HUES64 (cell line): ENCODE data around the gene ADAMTS17.

Experiments used
- H3K27ac ChIP-seq: 2 replicates; pipeline ENCODE4 v1.7.0; 2013; ENCODE audit warnings: low read depth, low read length, inconsistent platforms
- H3K27me3 ChIP-seq: 2 replicates; pipeline ENCODE4 v1.6.1; 2013; ENCODE audit warnings: mild to moderate bottlenecking, low read length; ENCODE audit not compliant: insufficient read depth
- H3K36me3 ChIP-seq: 2 replicates; pipeline ENCODE4 v1.6.1; 2013; ENCODE audit warnings: mild to moderate bottlenecking, low read length; ENCODE audit not compliant: insufficient read depth
- H3K4me1 ChIP-seq: 2 replicates; pipeline ENCODE4 v1.6.1; 2013; ENCODE audit warnings: mild to moderate bottlenecking, low read length, moderate library complexity; ENCODE audit not compliant: insufficient read depth
- H3K4me3 ChIP-seq: 2 replicates; pipeline ENCODE4 v1.5.1; 2013; ENCODE audit warnings: mild to moderate bottlenecking, low read length, moderate library complexity
- H3K9ac ChIP-seq: 2 replicates; pipeline ENCODE4 v1.6.1; 2013; ENCODE audit warnings: mild to moderate bottlenecking, low read depth, low read length
- H3K9me3 ChIP-seq: 2 replicates; pipeline ENCODE4 v1.6.1; 2013; ENCODE audit warnings: low read depth, low read length; ENCODE audit not compliant: insufficient read depth
- WGBS: fragments of 150-250, 120-280 bp; methylation state at CpG from one replicate; pipeline ENCODE4 v1.1.7; 2013; ENCODE audit warnings: missing lambda C conversion rate; 5-methylcytosine and 5-hydroxymethylcytosine counted together

Gene ADAMTS17

DNA sequence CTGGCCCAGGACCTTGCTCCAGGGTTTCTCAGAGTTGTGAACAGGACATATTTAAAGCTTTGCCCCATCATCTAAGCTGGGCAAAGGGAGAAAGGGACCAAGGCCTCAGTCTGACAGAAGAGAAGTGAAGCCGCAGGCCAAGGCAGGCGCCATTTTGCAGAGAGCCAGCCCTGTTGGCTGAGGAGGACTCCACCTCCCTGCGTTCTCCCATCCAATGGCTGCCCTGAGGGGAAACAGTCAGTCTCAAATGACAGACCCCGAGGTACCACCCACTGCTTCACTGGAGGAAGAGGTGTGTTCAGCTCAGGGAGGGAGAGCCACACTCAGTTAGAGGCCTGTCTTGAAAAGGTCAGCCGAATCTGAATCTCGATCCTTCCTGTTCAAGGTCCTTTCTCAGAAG, 86.1 kb downstream of the ADAMTS17 start:
- Histone ChIP-seq H3K9ac (no peak overlapping the region), H3K36me3 (no peaks in the 10 kb centered on the region), H3K27ac (no peak overlapping the region), H3K9me3 (no peaks in the 10 kb centered on the region; the same call in 1 of the 2 replicates), H3K27me3 (no peaks in the 10 kb centered on the region), H3K4me1 (no peaks in the 10 kb centered on the region), H3K4me3 (no peak overlapping the region)
- WGBS = 93% methylated on average over 6 of the region's 6 CpGs

DNA sequence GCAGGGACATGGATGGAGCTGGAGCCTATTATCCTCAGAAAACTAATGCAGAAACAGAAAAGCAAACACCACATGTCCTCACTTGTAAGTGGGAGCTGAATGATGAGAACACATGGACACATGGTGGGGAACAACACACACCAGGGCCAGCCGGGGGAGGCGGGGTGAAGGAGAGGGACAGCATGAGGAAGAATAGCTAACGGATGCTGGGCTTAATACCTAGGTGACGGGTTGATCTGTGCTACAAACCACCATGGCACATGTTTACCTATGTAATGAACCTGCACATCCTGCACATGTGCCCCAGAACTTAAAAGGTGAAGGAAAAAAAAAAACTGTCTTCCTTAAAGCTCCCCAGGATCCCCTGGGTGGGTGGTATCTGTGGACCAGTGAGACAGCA, 87.1 kb downstream of the ADAMTS17 start:
- no peaks in the 10 kb centered on the region for H3K36me3 ChIP-seq
- no peak overlapping the region for H3K9ac ChIP-seq
- no peak overlapping the region for H3K27ac ChIP-seq
- no peak overlapping the region for H3K4me3 ChIP-seq
- no peaks in the 10 kb centered on the region; the same call in 1 of the 2 replicates for H3K9me3 ChIP-seq
- no peaks in the 10 kb centered on the region for H3K4me1 ChIP-seq
- 90% methylated on average over 4 of the region's 4 CpGs for WGBS
- no peaks in the 10 kb centered on the region for H3K27me3 ChIP-seq

DNA sequence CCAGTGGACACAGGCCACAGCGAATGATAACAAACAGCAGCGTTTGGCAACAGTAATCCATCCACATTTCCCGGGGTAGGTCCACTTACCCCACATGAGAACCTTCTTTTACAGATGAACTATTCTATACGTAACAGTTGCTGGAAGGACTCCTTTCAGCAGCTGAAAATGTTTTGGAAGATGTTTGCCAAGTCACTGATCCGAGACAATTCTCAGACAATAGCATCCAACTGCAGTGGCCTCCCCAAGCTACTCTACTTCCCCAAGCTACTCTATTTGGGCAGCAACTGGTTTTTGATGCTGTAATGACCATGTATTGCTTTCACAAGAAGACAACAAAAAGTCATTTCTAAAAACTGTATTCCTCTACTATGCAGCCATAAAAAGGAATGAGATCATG, 87.5 kb downstream of the ADAMTS17 start:
- Histone ChIP-seq H3K9me3 (no peaks in the 10 kb centered on the region; the same call in 1 of the 2 replicates), H3K27me3 (no peaks in the 10 kb centered on the region), H3K9ac (no peak overlapping the region), H3K4me1 (no peaks in the 10 kb centered on the region), H3K27ac (no peak overlapping the region), H3K4me3 (no peak overlapping the region), H3K36me3 (no peaks in the 10 kb centered on the region)
- WGBS = 85% methylated on average over 5 of the region's 5 CpGs

GRCh38 chr15:100253640-100254039, 88.1 kb downstream of the ADAMTS17 start:
- Histone ChIP-seq H3K9ac (no peak overlapping the region), H3K36me3 (no peaks in the 10 kb centered on the region), H3K9me3 (no peaks in the 10 kb centered on the region; the same call in 1 of the 2 replicates), H3K4me3 (no peak overlapping the region), H3K27me3 (no peaks in the 10 kb centered on the region), H3K4me1 (no peaks in the 10 kb centered on the region), H3K27ac (no peak overlapping the region)
- WGBS = 97% methylated on average over 1 of the region's 1 CpG

- Histone ChIP-seq H3K9me3 (no peaks in the 10 kb centered on the region), H3K4me1 (no peaks in the 10 kb centered on the region), H3K27me3 (no peaks in the 10 kb centered on the region), H3K36me3 (no peaks in the 10 kb centered on the region), H3K9ac (no peak overlapping the region), H3K4me3 (no peak overlapping the region), H3K27ac (no peak overlapping the region)
- 93% methylated on average over 9 of the region's 9 CpGs for WGBS
These were observed 88.9 kb downstream of the ADAMTS17 start for GRCh38 chr15:100252779-100253417.

DNA sequence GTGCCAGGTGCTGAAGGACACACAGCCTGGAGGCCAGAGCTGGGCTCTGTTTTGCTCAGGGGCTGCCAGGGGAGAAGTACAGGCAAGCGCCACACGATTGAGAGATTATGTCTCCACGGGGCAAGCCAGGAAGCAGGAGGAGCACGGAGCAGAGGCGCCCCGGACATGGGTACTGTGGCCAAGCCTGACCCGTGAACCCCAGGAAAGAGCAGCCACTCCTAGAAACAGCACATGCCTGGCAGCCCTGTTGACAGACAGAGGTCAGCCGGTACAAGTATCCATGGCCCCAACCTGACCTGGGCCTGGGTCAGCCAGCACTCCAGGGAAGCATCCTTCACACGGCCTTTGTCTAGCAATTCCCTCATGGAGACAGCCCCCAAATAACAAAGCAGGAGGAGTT, 89.4 kb downstream of the ADAMTS17 start:
- H3K36me3 ChIP-seq = no peaks in the 10 kb centered on the region
- H3K4me1 ChIP-seq = no peaks in the 10 kb centered on the region
- H3K27me3 ChIP-seq = no peaks in the 10 kb centered on the region
- H3K4me3 ChIP-seq = no peak overlapping the region
- H3K27ac ChIP-seq = no peak overlapping the region
- no peaks in the 10 kb centered on the region for H3K9me3 ChIP-seq
- WGBS = 96% methylated on average over 9 of the region's 9 CpGs
- no peak overlapping the region for H3K9ac ChIP-seq

- 95% methylated on average over 10 of the region's 10 CpGs for WGBS
- no peaks in the 10 kb centered on the region for H3K27me3 ChIP-seq
- no peaks in the 10 kb centered on the region for H3K36me3 ChIP-seq
- no peaks in the 10 kb centered on the region for H3K9me3 ChIP-seq
- H3K27ac ChIP-seq = no peak overlapping the region
- no peak overlapping the region for H3K4me3 ChIP-seq
- H3K9ac ChIP-seq = no peak overlapping the region
- no peaks in the 10 kb centered on the region for H3K4me1 ChIP-seq
These were observed 91.5 kb downstream of the ADAMTS17 start for GRCh38 chr15:100250176-100250800.

DNA sequence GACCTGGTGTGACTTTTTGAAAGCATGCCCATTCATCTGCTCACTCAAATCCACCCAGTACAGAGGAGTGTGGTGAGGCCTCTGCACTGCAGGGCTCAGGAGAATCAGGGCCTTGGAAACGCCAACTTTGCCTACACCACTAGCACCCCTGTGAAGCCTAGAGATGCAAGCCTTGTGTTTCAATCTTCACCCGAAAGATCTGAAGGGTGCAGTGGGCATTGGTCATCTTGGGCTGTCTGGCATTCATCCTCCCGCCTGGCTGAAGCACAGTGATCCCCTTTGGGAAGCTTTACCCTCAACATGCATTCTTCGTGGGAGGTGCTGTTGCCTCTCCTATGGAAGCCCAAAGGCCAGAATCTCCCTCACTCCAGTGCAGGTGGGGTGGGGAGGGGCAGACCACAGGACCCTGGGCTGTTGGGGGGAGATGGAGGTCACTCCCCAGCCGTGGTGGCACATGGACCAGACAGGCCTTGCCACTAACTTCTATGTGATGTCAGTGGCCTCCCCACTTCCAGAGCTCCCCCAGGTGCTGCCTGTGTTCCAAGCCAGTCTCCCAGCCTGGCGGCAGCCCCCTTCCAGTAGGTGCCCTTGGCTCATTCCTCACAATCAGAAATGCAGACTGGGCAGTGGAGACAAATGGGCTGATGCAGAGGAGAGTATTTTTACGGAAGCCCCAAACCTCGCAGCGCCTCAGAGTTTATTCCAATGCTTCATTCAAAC, 92.5 kb downstream of the ADAMTS17 start:
- H3K9me3 ChIP-seq = no peaks in the 10 kb centered on the region
- 91% methylated on average over 9 of the region's 9 CpGs for WGBS
- H3K9ac ChIP-seq = no peak overlapping the region
- H3K27ac ChIP-seq = no peak overlapping the region
- no peaks in the 10 kb centered on the region for H3K27me3 ChIP-seq
- no peaks in the 10 kb centered on the region for H3K4me1 ChIP-seq
- H3K36me3 ChIP-seq = no peaks in the 10 kb centered on the region
- no peak overlapping the region for H3K4me3 ChIP-seq

- H3K27ac ChIP-seq = no peak overlapping the region
- H3K36me3 ChIP-seq = no peaks in the 10 kb centered on the region
- H3K9ac ChIP-seq = no peak overlapping the region
- H3K4me1 ChIP-seq = no peaks in the 10 kb centered on the region
- no peaks in the 10 kb centered on the region for H3K27me3 ChIP-seq
- no peaks in the 10 kb centered on the region for H3K9me3 ChIP-seq
- H3K4me3 ChIP-seq = no peak overlapping the region
- 94% methylated on average over 5 of the region's 5 CpGs for WGBS
These were observed 93.5 kb downstream of the ADAMTS17 start for GRCh38 chr15:100248236-100248635.

DNA sequence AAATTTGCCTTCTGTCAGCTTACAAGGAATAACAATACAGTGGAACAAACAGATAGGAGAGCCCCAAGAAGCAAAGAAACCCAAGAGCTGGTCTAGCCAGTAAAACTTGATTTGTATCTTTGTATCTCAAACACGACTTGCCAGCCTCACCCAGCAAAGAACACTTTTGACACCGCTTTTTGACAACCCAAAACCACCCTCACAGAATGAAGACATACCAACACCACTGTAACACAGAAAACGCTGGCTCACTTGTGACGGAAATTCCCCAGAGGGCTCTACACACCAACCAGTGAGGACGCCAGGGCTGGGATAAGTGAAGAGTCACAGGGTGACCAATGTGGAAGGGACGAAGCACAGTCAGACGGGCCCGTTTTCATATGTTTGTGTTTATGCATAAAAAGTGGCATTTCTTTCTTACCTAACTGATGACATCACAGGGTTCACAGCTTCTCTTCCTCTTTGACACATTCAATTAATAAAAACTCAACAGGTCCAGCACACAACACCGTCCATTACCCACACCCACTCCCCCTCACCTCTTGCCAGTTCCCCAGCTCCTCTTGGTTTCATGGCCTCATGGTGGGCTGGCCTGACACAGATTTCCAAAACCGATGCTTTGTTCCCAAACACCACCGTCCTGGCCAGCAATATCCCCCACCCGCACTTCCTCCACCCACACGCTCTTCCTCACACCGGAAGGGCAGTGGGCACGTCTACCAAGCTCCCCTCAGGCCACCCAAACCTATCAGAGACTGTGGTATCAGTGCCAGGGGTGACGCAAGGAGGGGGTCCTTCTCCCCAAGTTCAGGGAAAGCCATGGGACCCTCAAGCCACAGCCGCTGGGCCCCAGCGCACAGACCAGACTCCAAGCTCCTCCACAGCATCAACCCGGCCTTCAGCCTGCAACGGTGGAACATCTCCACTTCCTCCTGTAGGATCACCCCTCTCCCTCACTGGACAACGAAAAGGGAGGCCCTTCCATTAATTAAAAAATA, 94.2 kb downstream of the ADAMTS17 start:
- no peaks in the 10 kb centered on the region for H3K4me1 ChIP-seq
- H3K9me3 ChIP-seq = no peaks in the 10 kb centered on the region
- no peak overlapping the region for H3K4me3 ChIP-seq
- H3K27me3 ChIP-seq = no peaks in the 10 kb centered on the region
- WGBS = 93% methylated on average over 21 of the region's 21 CpGs
- no peak overlapping the region for H3K9ac ChIP-seq
- no peaks in the 10 kb centered on the region for H3K36me3 ChIP-seq
- H3K27ac ChIP-seq = no peak overlapping the region
